Endodermal cell (in vitro differentiated cells): ENCODE measurements around the gene CHD5. TPM values are rescaled to one million over a fixed set of nuclear protein-coding genes. Genes with fewer than 3 reads are reported as not detected.

Experiments used
- DNase-seq: peaks from one replicate; pipeline ENCODE4 v3.0.0-alpha.2; 2017
- H3K27ac ChIP-seq: 2 replicates; pipeline ENCODE4 v1.5.1; 2013; ENCODE audit warnings: mild to moderate bottlenecking, low read depth, low read length, moderate library complexity
- H3K27me3 ChIP-seq: 2 replicates; pipeline ENCODE4 v1.6.1; 2013; ENCODE audit warnings: mild to moderate bottlenecking, low read length, moderate library complexity; ENCODE audit not compliant: insufficient read depth, control insufficient read depth, poor library complexity, severe bottlenecking
- H3K36me3 ChIP-seq: 2 replicates; pipeline ENCODE4 v1.7.0; 2013; ENCODE audit warnings: mild to moderate bottlenecking, low read length, moderate library complexity; ENCODE audit not compliant: control insufficient read depth, insufficient read depth
- H3K4me1 ChIP-seq: one replicate; pipeline ENCODE4 v1.7.0; 2013; ENCODE audit warnings: low read length; ENCODE audit not compliant: control insufficient read depth, insufficient read depth
- H3K4me3 ChIP-seq: 2 replicates; pipeline ENCODE4 v1.5.1; 2013; ENCODE audit warnings: mild to moderate bottlenecking, low read length, moderate library complexity
- H3K9ac ChIP-seq: 2 replicates; pipeline ENCODE4 v1.6.1; 2013; ENCODE audit warnings: mild to moderate bottlenecking, low read length, moderate library complexity; ENCODE audit not compliant: poor library complexity, severe bottlenecking; ENCODE audit errors: extremely low read depth
- H3K9me3 ChIP-seq: 2 replicates; pipeline ENCODE4 v1.6.1; 2013; ENCODE audit warnings: mild to moderate bottlenecking, low read length, moderate library complexity; ENCODE audit not compliant: control insufficient read depth
- H3K27ac Mint-ChIP-seq: 2 replicates; pipeline ENCODE4 v1.8.0; 2020; ENCODE audit warnings: mixed read lengths
- H3K27me3 Mint-ChIP-seq: 2 replicates; pipeline ENCODE4 v1.8.0; 2021; ENCODE audit warnings: mild to moderate bottlenecking, mixed read lengths; ENCODE audit not compliant: insufficient read depth
- H3K36me3 Mint-ChIP-seq: 2 replicates; pipeline ENCODE4 v1.8.0; 2020; ENCODE audit warnings: low read depth, mixed read lengths
- H3K4me1 Mint-ChIP-seq: 2 replicates; pipeline ENCODE4 v1.8.0; 2020; ENCODE audit warnings: mixed read lengths
- H3K4me3 Mint-ChIP-seq: 2 replicates; pipeline ENCODE4 v1.8.0; 2020; ENCODE audit warnings: mild to moderate bottlenecking, moderate library complexity, mixed read lengths
- H3K9me3 Mint-ChIP-seq: 2 replicates; pipeline ENCODE4 v1.8.0; 2020; ENCODE audit warnings: mild to moderate bottlenecking, mixed read lengths
- CTCF ChIP-seq: fragments of 200-600 bp; sonication (generic); conservative IDR thresholded peaks from 2 replicates; pipeline ENCODE4 v1.5.0; 2021; ENCODE audit warnings: antibody characterized with exemption, mild to moderate bottlenecking
- WGBS, 2 experiments: methylation state at CpG; one replicate each; pipeline versions ENCODE4 v1.1.5 to v1.1.7; 2013; ENCODE audit warnings: missing lambda C conversion rate in 2 of 2, mixed read lengths in 1 of 2; ENCODE audit not compliant: insufficient coverage in 1 of 2, insufficient read length in 1 of 2; 5-methylcytosine and 5-hydroxymethylcytosine counted together
- total RNA-seq, 2 donors: library from RNA; stranded (reverse); fragmentation: NEBNext Ultra II Directional in 1 of 2; extraction: Animal tissue kit (Norgen Biotek cat#: 25700) in 1 of 2; gene quantifications; 2 replicates in 1 of 2; 3 replicates in 1 of 2; pipeline ENCODE4 v1.2.1, GENCODE V29; 2021

The CHD5 gene
- total RNA-seq, 2 donors from 2014 or later: 0.40 to 0.69 TPM

GRCh38 chr1:6062670-6063069 is 117.5 kb downstream of the CHD5 start:
- no peaks in the 10 kb centered on the region for H3K9me3 Mint-ChIP-seq

GRCh38 chr1:6059866-6060265 is 120.3 kb downstream of the CHD5 start:
- no peak overlapping the region for H3K9ac ChIP-seq
- Mint-ChIP-seq H3K4me3 (no peak overlapping the region), H3K9me3 (no peaks in the 10 kb centered on the region), H3K27ac (no peak overlapping the region), H3K27me3 (no peaks in the 10 kb centered on the region), H3K4me1 (no peaks in the 10 kb centered on the region), H3K36me3 (no peaks in the 10 kb centered on the region)
- no peaks in the 10 kb centered on the region for H3K4me1 ChIP-seq
- no peak for TF ChIP-seq CTCF
- H3K27ac ChIP-seq: no peak overlapping the region
- WGBS, 2 experiments: 87 to 89% methylated on average over 6 to 9 of the region's 9 CpGs
- no peaks in the 10 kb centered on the region for H3K36me3 ChIP-seq
- DNase-seq: no peak
- H3K4me3 ChIP-seq: no peak overlapping the region
- no peaks in the 10 kb centered on the region for H3K9me3 ChIP-seq
- no peaks in the 10 kb centered on the region for H3K27me3 ChIP-seq

More at GRCh38 chr1:6062670-6063069, 117.5 kb downstream of the CHD5 start:
- Mint-ChIP-seq H3K36me3 (no peaks in the 10 kb centered on the region), H3K27ac (no peak overlapping the region), H3K27me3 (no peaks in the 10 kb centered on the region), H3K4me1 (no peaks in the 10 kb centered on the region), H3K4me3 (no peak overlapping the region)
- no peaks in the 10 kb centered on the region for H3K4me1 ChIP-seq
- no peak overlapping the region for H3K27ac ChIP-seq
- no peak overlapping the region for H3K4me3 ChIP-seq
- H3K9ac ChIP-seq: no peak overlapping the region
- H3K27me3 ChIP-seq: no peaks in the 10 kb centered on the region
- H3K9me3 ChIP-seq: no peaks in the 10 kb centered on the region
- WGBS, 2 experiments: 89 to 98% methylated on average over 3 to 6 of the region's 6 CpGs
- no peaks in the 10 kb centered on the region for H3K36me3 ChIP-seq
- no peak for TF ChIP-seq CTCF
- DNase-seq: no peak

- H3K4me3 Mint-ChIP-seq: no peak overlapping the region
- Histone ChIP-seq H3K9me3 (no peaks in the 10 kb centered on the region), H3K4me3 (no peak overlapping the region), H3K9ac (no peak overlapping the region), H3K27ac (no peak overlapping the region), H3K4me1 (no peaks in the 10 kb centered on the region), H3K36me3 (no peaks in the 10 kb centered on the region), H3K27me3 (no peaks in the 10 kb centered on the region)
- no peaks in the 10 kb centered on the region for H3K9me3 Mint-ChIP-seq
- peaks cover 4% of the 10 kb centered on the region for H3K4me1 Mint-ChIP-seq
- no peak for TF ChIP-seq CTCF
- DNase-seq: no peak
- H3K27me3 Mint-ChIP-seq: no peaks in the 10 kb centered on the region
- WGBS, 2 experiments: 88 to 95% methylated on average over 6 to 9 of the region's 9 CpGs
- no peak overlapping the region for H3K27ac Mint-ChIP-seq
- H3K36me3 Mint-ChIP-seq: no peaks in the 10 kb centered on the region
Measured at GRCh38 chr1:6057170-6057845, 122.8 kb downstream of the CHD5 start.
